ENCODE data around the gene RLN3. TPM values are rescaled to one million over a fixed set of nuclear protein-coding genes. Genes with fewer than 3 reads are reported as not detected.

Gene RLN3
- total and polyA plus RNA-seq, 2 experiments from 2014 or later, result not detected

GRCh38 chr19:14030997-14031718 is 3.2 kb downstream of the RLN3 start:
- H3K79me2 ChIP-seq (replicated peaks; ENCODE audit: insufficient read depth), result no peaks in the 10 kb centered on the region
- Mint-ChIP-seq H3K27ac (no peak overlapping the region), H3K4me1 (peaks cover 4% of the 10 kb centered on the region), H3K9me3 (no peaks in the 10 kb centered on the region), H3K36me3 (ENCODE audit: low read depth) (no peaks in the 10 kb centered on the region; the same call in 2 of the 3 replicates), H3K27me3 (ENCODE audit: insufficient read depth, low read depth, poor library complexity) (peaks cover 16% of the 10 kb centered on the region), H3K4me3 (peak overlapping the region; percentile 75)
- ATAC-seq (peak; percentile 4; the same call in 2 of the 3 replicates), DNase-seq (ENCODE audit: low spot score) (peak; percentile 28)
- H2AFZ ChIP-seq, result peak overlapping the region; percentile 100
- H3K9me2 ChIP-seq (ENCODE audit: insufficient read depth), result no peaks in the 10 kb centered on the region
- H3F3A ChIP-seq (replicated peaks; ENCODE audit: low read depth), result peaks cover 8% of the 10 kb centered on the region; the same call in 1 of the 2 replicates
- H3K27me3 ChIP-seq (ENCODE audit: insufficient read depth), result peaks cover 10% of the 10 kb centered on the region; the same call in 1 of the 2 replicates
- H3K36me3 ChIP-seq (ENCODE audit: insufficient read depth), result no peaks in the 10 kb centered on the region
- no peak for TF ChIP-seq STAT1 (IDR thresholded peaks at IDR 0.05; ENCODE audit: unreplicated experiment)
- TF ChIP-seq POLR2AphosphoS5 (IDR thresholded peaks at IDR 0.05; ENCODE audit: low read depth), result no peak
- H3K27ac ChIP-seq (ENCODE audit: low read depth), result no peak overlapping the region
- H4K20me1 ChIP-seq (replicated peaks; ENCODE audit: insufficient read depth), result no peaks in the 10 kb centered on the region
- H3K4me3 ChIP-seq, result peak overlapping the region; percentile 90
- H3K4me2 ChIP-seq, result peak overlapping the region; percentile 92
- peaks cover 4% of the 10 kb centered on the region; the same call in 1 of the 2 replicates for H3K4me1 ChIP-seq (ENCODE audit: insufficient read depth)

DNA sequence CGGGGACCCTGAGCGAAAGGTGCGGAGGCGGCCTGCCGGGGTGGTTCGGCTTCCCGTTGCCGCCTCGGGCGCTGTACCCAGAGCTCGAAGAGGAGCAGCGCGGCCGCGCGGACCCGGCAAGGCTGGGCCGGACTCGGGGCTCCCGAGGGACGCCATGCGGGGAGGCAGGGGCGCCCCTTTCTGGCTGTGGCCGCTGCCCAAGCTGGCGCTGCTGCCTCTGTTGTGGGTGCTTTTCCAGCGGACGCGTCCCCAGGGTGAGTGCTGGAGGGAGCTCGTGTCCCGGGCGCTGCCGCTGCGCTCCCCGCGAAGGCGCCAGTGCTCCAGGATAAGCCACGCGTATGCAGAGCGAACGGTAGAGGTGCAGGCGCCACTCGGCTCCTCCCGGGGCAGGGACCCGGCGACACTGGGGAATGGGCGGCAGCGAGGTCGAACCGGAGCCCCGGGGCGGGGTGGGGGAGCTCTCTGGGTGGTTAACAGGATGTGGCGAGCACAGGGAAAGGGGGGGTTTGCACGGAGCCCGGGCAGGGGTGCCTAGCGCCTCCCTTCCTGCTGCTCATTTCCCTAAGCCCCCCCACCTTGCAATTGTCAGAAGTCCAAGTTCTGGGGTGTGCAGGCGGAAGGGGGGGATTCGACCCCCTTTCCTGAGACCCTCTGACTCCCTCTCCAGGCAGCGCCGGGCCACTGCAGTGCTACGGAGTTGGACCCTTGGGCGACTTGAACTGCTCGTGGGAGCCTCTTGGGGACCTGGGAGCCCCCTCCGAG is 4.0 kb downstream of the RLN3 start, which contains the start of gene IL27RA:
Gene IL27RA, plus strand, starts transcription at position 44 of the 762 bp plus-strand sequence. Its CDS starts 111 bp downstream, at position 155.
- peaks cover 16% of the 10 kb centered on the region for H3K27me3 Mint-ChIP-seq (ENCODE audit: insufficient read depth, low read depth, poor library complexity)
- H2AFZ ChIP-seq, result peak within 1 kb of the TSS; percentile 100
- no peaks in the 10 kb centered on the region for H3K9me3 Mint-ChIP-seq
- H3K9me2 ChIP-seq (ENCODE audit: insufficient read depth), result no peaks in the 10 kb centered on the region
- H3K27ac ChIP-seq (ENCODE audit: low read depth), result no peak within 1 kb of the TSS
- ATAC-seq (peak; percentile 83), DNase-seq (ENCODE audit: low spot score) (peak; percentile 80)
- H3K4me1 ChIP-seq (ENCODE audit: insufficient read depth), result peaks cover 4% of the 10 kb centered on the region; the same call in 1 of the 2 replicates
- TF ChIP-seq POLR2AphosphoS5 (IDR thresholded peaks at IDR 0.05; ENCODE audit: low read depth) (peak; percentile 50), EZH2 (IDR thresholded peaks at IDR 0.05; ENCODE audit: low read depth, unreplicated experiment) (no peak), STAT1 (IDR thresholded peaks at IDR 0.05; ENCODE audit: unreplicated experiment) (no peak), CTCF (conservative IDR thresholded peaks at IDR 0.05; ENCODE audit: low read depth in 2 of 2) (peak; percentile 74 to 79), NANOG (IDR thresholded peaks at IDR 0.05; ENCODE audit: borderline replicate concordance) (no peak), ZNF114 (CRISPR knock-in tag; IDR thresholded peaks at IDR 0.05) (no peak), CREB1 (CRISPR knock-in tag; IDR thresholded peaks at IDR 0.05; ENCODE audit: low read depth) (no peak)
- TF ChIP-seq, protein P1, sequence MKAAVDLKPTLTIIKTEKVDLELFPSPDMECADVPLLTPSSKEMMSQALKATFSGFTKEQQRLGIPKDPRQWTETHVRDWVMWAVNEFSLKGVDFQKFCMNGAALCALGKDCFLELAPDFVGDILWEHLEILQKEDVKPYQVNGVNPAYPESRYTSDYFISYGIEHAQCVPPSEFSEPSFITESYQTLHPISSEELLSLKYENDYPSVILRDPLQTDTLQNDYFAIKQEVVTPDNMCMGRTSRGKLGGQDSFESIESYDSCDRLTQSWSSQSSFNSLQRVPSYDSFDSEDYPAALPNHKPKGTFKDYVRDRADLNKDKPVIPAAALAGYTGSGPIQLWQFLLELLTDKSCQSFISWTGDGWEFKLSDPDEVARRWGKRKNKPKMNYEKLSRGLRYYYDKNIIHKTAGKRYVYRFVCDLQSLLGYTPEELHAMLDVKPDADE (IDR thresholded peaks at IDR 0.05), result no peak
- H3K4me1 Mint-ChIP-seq, result peaks cover 4% of the 10 kb centered on the region
- H3K36me3 Mint-ChIP-seq (ENCODE audit: low read depth), result no peaks in the 10 kb centered on the region; the same call in 2 of the 3 replicates
- H3K4me2 ChIP-seq, result peak within 1 kb of the TSS; percentile 92
- H3K79me2 ChIP-seq (replicated peaks; ENCODE audit: insufficient read depth), result no peaks in the 10 kb centered on the region
- H3K4me3 ChIP-seq, result peak within 1 kb of the TSS; percentile 90
- H3F3A ChIP-seq (replicated peaks; ENCODE audit: low read depth), result peaks cover 8% of the 10 kb centered on the region; the same call in 1 of the 2 replicates
- no peak within 1 kb of the TSS for H3K27ac Mint-ChIP-seq
- H4K20me1 ChIP-seq (replicated peaks; ENCODE audit: insufficient read depth), result no peaks in the 10 kb centered on the region
- peaks cover 10% of the 10 kb centered on the region; the same call in 1 of the 2 replicates for H3K27me3 ChIP-seq (ENCODE audit: insufficient read depth)
- H3K36me3 ChIP-seq (ENCODE audit: insufficient read depth), result no peaks in the 10 kb centered on the region
- peak within 1 kb of the TSS; percentile 75 for H3K4me3 Mint-ChIP-seq
